GM19193 (cell line): Measurements from ENCODE around the gene KRT74.

Source experiments
- POLR2A ChIP-seq: IDR thresholded peaks from 4 replicates; pipeline ENCODE4 v1.6.1; 2011; ENCODE audit not compliant: insufficient read depth, insufficient read length; ENCODE audit errors: extremely low read depth

Gene KRT74

DNA sequence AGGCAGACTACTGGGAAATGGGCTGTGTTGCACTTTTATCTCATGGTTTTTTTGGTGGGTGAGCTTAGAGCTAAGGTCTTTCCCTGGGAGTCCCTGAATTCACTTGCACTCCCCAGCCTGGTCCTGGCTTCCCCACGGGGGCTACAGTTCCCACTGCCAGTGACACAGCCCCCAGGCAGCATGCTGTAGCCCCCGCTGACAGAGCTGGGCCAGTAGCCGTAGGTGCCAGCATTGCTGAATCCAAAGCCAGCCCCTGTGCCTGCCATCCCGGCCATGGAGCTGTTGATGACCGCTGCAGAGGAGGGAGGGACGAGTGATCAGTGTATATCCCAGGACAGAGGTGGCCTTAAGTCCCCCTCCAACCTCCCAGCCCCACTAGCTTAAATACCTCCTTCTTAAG lies 34.5 kb upstream of the KRT74 start:
- no peak for TF ChIP-seq POLR2A

DNA sequence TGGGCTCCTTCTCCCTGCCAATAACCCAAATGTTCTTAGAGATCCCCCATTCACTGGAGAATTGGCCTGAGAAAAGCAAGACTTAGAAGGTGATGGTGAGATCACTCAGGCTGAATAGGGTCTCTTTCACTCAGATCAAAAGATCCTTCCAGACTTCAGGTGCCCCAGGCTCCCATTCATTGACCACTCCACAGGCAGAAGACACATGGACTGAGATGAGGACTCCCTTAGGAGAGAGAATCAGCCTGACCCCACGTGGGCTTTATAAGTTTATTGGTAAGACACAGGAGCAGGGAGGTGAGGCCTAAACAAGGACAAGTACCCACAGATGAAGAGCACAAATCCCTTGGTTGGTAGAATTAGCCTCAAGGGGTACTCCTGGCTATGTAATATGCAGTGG lies 33.7 kb upstream of the KRT74 start:
- no peak for TF ChIP-seq POLR2A

DNA sequence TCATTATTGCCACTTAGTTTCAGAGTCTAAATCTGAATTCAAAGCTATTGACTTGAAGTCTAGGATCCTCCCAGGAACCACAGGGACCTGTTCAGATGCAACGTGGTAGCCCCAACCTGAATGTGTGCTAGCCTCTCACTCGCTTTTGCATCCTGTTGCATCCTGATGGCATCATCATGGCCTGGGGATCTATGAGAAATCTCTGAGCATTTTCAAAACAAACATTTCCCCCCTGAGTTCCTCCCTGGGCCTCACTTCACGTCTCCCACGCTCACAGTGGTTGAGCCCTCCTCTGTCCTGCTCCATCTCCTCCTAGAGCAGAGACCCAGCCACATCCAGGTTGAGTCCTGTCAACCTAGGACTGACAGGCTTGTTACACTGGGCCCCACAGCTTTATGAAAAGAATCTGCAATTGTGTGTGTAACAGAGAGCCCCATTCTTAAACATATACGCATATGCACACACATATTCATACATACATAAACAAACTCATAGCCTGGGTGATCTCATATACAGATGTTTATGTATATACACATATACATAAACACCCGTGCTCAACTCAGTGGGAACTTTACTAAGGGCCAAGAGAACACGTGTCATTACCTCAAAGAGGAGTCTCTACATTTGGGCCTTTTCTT lies 33.1 kb upstream of the KRT74 start:
- TF ChIP-seq POLR2A, result no peak

DNA sequence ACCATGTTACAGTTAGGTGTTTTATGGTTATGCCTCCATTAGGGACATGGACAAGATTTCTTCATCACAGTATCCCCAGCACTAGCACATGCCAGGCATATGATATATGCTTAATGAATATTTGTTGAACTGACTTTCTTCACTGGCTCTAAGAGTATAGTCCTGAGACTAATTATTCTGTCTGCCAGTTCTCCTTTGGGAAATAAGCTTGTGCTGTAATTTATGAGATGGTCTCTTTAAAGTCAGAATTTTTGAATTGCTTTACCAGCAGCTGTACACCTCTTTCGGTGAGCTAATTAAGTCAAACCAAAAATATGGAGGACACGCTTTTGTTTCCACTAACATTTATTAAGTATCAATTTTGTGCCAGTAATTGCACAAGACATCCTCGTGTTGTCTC lies 32.5 kb upstream of the KRT74 start:
- TF ChIP-seq POLR2A, result no peak

DNA sequence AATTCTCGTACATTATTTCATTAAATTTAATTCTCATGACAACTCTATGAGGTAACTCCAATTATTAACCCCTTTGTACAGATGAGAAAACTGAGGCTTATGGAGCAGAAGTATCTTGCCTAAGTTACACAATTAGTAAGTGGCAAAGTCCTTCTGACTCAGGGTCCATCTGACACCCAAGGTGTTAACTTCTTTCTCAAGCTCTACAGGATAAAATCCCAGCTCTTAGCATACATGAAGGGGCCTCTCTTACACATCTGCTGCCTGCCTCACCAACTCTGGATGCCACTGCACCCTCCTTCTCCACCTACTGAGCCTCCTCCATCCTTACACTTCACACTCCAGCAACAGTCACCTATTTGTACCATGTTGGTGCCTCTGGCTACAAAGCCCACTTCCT lies 31.9 kb upstream of the KRT74 start:
- TF ChIP-seq POLR2A, result no peak

DNA sequence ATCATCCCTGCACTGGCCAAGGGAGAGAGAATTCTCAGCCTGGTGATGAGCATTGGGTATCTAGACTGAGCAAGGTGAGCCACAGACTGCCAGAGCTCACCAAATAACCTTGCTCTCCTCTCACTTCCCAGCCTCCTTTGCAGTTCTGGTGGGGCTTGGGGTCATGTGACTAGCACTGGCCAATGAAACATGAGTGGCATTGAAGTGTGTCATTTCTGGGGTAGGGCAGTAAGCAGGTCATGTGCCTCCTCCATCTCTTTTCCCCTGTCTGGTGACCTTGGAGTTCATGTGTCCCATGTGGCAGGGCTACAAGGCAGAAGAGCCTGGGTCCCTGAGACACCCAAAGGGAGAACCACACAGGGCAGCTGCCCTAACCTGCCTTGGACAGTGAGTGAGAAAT lies 31.2 kb upstream of the KRT74 start:
- no peak for TF ChIP-seq POLR2A

DNA sequence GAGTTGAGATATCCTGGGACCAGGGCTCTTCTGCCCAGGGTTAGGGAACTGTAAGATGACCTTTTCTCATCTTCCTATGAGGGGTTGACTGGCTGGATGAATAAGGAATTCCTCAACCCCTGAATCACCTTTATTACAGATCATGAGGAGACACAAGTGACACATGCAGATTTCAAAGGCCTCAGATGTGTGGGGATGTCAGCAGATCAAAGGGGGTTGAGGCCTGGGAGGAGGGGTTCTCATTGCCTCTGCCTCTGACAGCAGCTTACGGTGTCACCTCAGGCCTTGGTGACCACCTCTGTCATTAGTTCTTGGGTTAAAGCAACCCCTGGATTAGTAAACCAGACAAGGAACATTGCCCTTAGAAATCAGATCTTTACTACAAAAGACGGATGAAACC lies 29.7 kb upstream of the KRT74 start:
- no peak for TF ChIP-seq POLR2A

DNA sequence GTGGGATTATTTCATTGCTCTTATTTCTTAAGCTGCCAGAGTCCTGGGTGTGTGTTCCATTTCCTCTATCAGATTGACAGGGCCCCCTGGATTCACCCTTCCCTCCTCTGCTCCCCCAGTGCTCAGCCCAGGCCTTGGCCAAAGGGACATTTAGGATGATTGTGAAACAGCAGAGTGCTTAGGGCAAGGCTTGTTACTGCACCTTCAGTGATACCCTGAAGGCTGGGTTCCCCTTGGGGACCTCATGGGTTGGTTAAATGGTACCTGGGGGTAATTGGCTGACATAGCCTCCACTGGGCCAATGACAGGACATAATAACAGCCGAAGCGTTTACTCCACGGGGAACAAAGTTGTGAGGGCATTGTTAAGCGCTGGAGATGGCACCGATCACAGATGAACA lies 28.9 kb upstream of the KRT74 start:
- TF ChIP-seq POLR2A, result no peak

DNA sequence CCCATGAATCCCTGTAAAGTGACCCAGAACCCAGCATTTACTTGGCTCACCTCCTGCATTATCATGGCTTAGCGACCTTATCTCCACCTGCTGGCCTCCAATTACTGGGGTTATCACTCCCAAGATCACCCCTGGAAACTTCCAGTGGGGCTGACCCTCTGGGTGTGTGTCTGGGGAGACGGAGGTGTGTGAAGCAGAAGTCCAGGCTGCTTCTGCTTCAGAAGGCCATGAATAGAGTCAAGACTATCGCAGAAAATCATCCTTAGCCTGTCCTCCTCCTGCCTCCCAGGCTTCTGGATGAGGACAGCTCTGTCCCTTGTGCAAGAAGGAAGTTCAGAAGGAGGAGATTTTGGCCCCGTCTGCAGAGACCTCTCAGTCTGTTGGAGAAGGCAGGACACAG lies 28.0 kb upstream of the KRT74 start:
- no peak for TF ChIP-seq POLR2A

DNA sequence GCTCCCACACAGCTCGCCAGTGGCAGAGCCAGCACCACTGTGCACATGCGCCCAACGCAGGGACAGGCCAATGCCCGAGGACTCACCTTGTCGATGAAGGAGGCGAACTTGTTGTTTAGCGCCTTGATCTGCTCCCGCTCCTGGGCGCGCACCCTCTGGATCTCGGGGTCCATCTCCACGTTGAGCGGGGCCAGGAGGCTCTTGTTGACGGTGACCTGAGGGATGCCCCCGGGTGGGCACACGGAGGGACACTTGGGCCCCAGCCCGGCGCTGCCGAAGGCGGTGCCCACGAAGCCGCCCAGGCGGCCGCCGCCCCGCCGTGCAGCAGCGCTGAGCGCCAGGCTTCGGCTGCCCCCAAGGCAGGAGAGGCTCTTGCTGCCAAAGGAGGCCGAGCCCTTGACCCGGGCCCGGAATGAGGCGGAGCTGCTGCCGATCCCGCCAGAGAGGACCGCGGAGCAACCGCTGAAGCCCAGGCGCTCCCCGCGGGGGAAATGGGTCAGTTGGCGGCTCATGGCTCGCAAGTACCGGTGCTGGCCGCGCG lies 27.4 kb upstream of the KRT74 start, which contains the start of gene KRT72:
Gene KRT72 (minus strand): TSS at position 523 of the 541 bp plus-strand sequence. CDS start 11 bp downstream, at position 512.
- no peak for TF ChIP-seq POLR2A

DNA sequence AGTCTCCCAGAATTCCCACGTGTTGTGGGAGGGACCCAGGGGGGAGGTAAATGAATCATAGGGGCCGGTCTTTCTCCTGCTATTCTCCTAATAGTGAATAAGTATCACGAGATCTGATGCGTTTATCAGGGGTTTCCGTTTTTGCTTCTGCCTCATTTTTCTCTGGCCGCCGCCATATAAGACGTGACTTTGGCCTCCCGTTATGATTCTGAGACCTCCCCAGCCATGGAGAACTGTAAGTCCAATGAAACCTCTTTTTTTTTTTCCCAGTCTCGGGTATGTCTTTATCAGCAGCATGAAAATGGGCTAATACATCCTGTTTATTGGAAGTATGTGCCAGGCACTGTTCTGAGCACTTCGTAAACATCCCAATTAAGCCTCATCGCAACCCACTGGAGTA lies 26.8 kb upstream of the KRT74 start:
- TF ChIP-seq POLR2A, result no peak

DNA sequence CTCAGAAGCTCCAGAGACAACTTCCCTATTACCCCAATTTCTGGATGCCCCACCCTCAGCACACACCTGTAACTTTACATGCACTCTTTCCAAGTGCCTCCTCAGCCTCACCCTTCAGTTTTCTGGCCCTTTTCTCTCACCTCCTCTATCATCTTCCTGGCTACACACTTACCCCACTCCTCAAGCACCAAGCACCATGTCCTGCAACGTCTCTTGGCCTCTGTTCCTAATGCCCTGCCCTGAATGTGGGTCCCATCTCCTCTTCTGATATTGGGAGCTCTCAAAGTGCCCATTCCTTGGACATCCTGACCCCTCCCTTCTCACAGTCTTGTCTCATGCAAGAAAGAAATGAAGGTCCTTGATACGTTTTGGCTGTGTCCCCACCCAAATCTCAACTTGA lies 26.4 kb upstream of the KRT74 start:
- no peak for TF ChIP-seq POLR2A

DNA sequence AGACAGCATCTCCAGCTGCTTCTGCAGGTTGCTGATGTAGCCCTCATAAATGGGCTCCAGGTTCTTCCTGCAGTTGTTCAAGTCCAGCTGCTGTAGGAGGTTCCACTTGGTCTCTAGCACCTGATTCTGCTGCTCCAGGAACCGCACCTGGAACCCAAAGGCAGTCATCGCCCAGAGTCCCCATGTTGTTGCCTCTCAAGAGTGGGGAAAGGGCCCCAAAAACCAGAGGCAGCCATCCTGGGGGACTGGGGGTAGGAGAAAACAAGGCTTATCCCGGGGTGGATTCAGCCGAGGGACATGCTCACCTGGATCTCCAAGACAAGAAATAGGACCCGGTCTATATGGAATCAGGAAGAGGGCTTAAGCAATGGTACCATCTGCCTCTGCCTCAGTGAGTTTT lies 25.3 kb upstream of the KRT74 start:
- TF ChIP-seq POLR2A, result no peak

DNA sequence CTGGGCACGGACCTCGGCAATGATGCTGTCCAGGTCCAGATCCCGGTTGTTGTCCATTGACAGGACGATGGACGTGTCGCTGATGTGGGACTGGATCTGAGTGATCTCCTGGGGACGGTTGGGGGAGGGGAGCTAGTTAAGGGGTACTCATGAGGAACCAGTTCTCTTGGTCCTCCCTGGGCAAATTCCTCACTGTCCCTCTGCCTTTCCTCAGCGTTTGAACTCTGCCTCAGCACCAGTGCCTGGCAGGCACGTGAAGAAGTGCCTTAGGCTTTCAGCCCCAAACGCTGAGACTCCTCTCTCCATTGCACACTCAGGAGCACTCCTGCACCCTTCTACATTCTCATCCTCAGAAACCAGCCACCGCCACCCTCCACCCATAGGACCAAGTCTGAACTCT lies 17.9 kb upstream of the KRT74 start:
- TF ChIP-seq POLR2A, result no peak

DNA sequence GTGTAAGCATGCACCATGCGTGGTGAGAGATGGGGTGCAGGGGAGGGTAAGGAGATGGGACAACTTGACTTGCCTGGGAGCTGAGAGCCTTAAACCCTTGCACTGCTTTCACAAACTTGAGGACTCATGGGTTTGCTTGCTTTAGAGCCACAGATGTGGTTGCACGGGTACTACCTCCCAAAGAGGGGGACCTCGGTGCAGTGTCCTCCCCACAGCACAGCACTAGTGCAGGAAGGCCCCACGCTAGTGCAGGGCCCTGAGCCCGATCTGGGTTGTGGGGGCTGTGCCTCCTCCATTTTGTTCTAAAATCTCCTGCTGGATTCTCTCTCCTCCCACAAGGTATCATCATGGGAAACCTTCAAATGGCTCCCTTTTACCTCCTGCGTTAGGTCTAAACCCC lies 16.4 kb upstream of the KRT74 start:
- no peak for TF ChIP-seq POLR2A

DNA sequence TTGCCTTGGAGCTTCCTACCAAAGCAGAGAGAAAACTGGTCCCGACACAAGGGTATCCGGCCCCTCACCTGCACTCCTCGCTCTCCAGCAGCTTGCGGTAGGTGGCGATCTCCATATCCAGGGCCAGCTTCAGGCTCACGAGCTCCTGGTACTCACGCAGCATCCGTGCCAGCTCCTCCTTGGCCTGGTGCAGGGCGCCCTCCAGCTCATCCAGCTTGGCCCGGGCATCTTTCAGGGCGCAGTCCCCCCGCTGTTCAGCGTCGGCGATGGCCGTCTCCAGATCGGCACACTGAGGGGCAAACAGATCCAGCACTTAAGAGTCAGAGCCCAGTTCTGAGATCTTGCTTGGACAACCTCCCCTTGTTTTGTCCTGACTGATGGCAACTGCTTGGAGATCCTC lies 13.9 kb upstream of the KRT74 start:
- no peak for TF ChIP-seq POLR2A

DNA sequence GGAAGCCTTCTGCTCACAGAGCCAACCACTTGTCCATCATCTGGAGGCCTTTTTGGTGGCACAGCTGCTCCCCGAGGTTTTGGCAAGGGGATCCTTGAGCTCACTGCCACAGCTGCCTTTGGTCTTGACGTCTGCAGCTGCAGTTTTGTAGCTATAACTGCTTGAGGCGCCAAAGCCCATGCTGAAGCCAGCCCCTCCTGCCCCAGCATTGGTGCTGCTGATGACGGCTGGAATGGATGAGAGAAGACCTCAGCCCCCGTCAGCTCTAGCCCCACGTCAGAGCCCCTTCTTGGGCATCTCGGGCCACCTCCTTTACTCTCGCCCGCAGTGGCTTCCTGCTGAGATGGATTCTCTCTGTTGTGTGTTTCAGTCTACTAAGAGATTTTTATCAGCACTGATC lies 12.3 kb upstream of the KRT74 start:
- TF ChIP-seq POLR2A, result no peak

DNA sequence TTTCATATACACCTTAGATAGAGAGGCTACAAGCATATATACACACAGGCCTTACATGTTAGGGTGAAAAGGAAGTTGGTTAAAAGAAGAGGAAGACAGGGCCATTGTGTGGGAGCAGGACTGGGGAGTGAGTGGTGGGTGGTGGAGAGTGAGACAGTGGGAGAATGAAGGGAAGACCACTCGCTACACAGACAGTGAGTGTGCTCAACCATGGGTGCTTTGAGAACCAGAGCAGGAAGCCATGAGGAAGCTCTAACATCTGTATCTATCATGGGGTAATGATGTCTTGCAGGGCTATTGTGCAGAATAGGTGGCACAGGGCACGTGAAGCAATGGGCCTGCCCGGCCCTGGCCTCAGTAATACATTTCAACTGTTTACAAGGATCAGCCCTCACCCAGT lies 11.4 kb upstream of the KRT74 start:
- no peak for TF ChIP-seq POLR2A

DNA sequence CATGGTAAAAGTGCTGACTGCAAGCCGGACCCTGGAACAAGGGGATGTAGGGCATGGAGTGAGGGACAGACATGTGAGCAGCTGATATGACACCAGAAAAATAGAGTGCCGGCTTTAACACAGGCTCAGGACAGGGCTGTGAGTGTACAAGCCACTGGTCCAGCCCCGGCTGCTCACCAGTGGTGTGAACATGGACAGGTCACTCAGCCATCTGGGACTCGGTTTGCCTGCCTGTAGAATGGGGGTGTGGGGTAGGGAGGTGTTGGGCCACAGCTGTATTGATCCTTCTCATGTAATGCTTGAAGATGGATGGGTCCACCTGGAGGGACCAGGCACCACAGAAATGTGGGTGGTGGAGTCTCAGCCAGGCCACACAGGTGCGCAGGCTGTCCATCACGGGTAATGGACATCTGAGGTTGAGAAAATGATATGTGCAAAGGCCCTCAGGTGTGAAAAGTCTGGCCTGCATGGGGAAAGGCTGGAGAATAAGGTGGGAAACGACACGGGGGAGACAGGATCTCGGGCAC lies 10.6 kb upstream of the KRT74 start:
- no peak for TF ChIP-seq POLR2A
